ENCODE data around the gene BRD9. TPM values are rescaled to one million over a fixed set of nuclear protein-coding genes. Genes with fewer than 3 reads are reported as not detected.

The BRD9 gene
- total and polyA plus RNA-seq, 9 of the 15 experiments (the other 6 are each of a cell fraction or from before 2014, with no cell fraction given) = 2.4 to 68.7 (median 44.9) TPM

- no peak for FAIRE-seq
- Histone ChIP-seq H2AFZ (ENCODE audit: low read depth, low read length) (no peak overlapping the region), H3K79me2 (ENCODE audit: control insufficient read depth, insufficient read depth, low read length) (no peaks in the 10 kb centered on the region), H3K4me3 (no peak overlapping the region), H4K20me1 (replicated peaks; ENCODE audit: control insufficient read depth, insufficient read depth, low read length) (peaks cover 3% of the 10 kb centered on the region; the same call in 1 of the 2 replicates), H3K9ac (ENCODE audit: insufficient read depth in 1 of 2, low read depth in 2 of 2, low read length in 2 of 2) (no peak overlapping the region), H3K27ac (ENCODE audit: extremely low read depth, low read depth, low read length) (no peak overlapping the region), H3K27me3 (ENCODE audit: control insufficient read depth in 2 of 2, insufficient read depth in 2 of 2, low read length in 2 of 2) (no peaks in the 10 kb centered on the region), H3K36me3 (ENCODE audit: control insufficient read depth, insufficient read depth, low read length) (peaks cover 94% of the 10 kb centered on the region), H3K9me3 (replicated peaks; ENCODE audit: control insufficient read depth, insufficient read depth, low read depth, low read length) (no peaks in the 10 kb centered on the region), H3K4me1 (replicated peaks in 1 of 2; ENCODE audit: control insufficient read depth in 2 of 2, insufficient read depth in 2 of 2, low read length in 2 of 2) (no peaks in the 10 kb centered on the region), H3K4me2 (ENCODE audit: insufficient read depth, low read length) (no peak overlapping the region), H3K9me1 (ENCODE audit: control insufficient read depth, insufficient read depth, low read length) (no peaks in the 10 kb centered on the region)
- BruUV-seq (replicated peaks) = no TSS peak
- ChIA-PET POLR2A (interaction anchor here (0.5 kb wide), 1 partner anchor 22 kb away, joined by 3 read pairs; no protein-coding TSS in a partner anchor), CTCF (ENCODE audit: low intra/inter-chr PET ratio) (no interaction called here)
- intact Hi-C loops (cut with micrococcal nuclease) (no loop called here), in situ Hi-C loops (cut with MboI) (loop anchor here (5.0 kb wide), 1 partner anchor 232 kb away; no protein-coding TSS in a partner anchor)
- WGBS (ENCODE audit: insufficient coverage, low coverage, missing lambda C conversion rate) = 91% methylated on average over 8 of the region's 8 CpGs
- DNase-seq (ENCODE audit: extremely low read depth in 1 of 4, low spot score in 3 of 4) = no peak
- no peak for ATAC-seq
- no peak for TF ChIP-seq MTF1 (CRISPR knock-in tag; IDR thresholded peaks at IDR 0.05; ENCODE audit: borderline replicate concordance)
- no peak for TF ChIP-seq KLF1 (tag; IDR thresholded peaks at IDR 0.05)
- TF ChIP-seq C11orf30 (IDR thresholded peaks at IDR 0.05; ENCODE audit: low read depth) = no peak
- no peak for TF ChIP-seq ZBED1 (IDR thresholded peaks at IDR 0.05)
- TF ChIP-seq MAFK (IDR thresholded peaks at IDR 0.05; ENCODE audit: low read length) = no peak
- no peak for TF ChIP-seq SETDB1 (IDR thresholded peaks at IDR 0.05; ENCODE audit: low read length)
- TF ChIP-seq POLR2B (IDR thresholded peaks at IDR 0.05; ENCODE audit: low read depth, partially characterized antibody) = no peak
- TF ChIP-seq SMARCA4 (IDR thresholded peaks at IDR 0.05) = no peak
- no peak for TF ChIP-seq SMAD3 (CRISPR knock-in tag; conservative IDR thresholded peaks at IDR 0.05)
Observed at GRCh38 chr5:909086-909485, 16.5 kb upstream of the BRD9 start.

All from K562 (cell line).